Lower leg skin (tissue), 3 donors: ENCODE data around the gene MPL.

ENCODE experiments used
- CTCF ChIP-seq, 3 donors: fragments of 450-650 bp; IDR thresholded peaks; one replicate each; pipeline ENCODE4 v1.5.1; 2016; ENCODE audit warnings: antibody characterized with exemption in 3 of 3, mild to moderate bottlenecking in 3 of 3, moderate library complexity in 2 of 3
- POLR2A ChIP-seq, 2 donors: fragments of 450-650 bp; IDR thresholded peaks; one replicate each; pipeline ENCODE4 v1.6.1; 2016 to 2017; ENCODE audit warnings: antibody characterized with exemption in 2 of 2, mild to moderate bottlenecking in 1 of 2, moderate library complexity in 1 of 2

- TF ChIP-seq POLR2A (IDR thresholded peaks at IDR 0.05) (no peak), CTCF (IDR thresholded peaks at IDR 0.05) (no peak)
These were observed 44.6 kb downstream of the MPL start for GRCh38 chr1:43382027-43382779.
